GM12891 (cell line): ENCODE data around the gene RPS21.

ENCODE experiments used
- POLR2A ChIP-seq: IDR thresholded peaks from 2 replicates; pipeline ENCODE4 v1.6.1; 2011; ENCODE audit warnings: low read depth, low read length, control low read depth
- POLR2AphosphoS5 ChIP-seq: IDR thresholded peaks from 2 replicates; pipeline ENCODE4 v1.6.1; 2011; ENCODE audit warnings: low read depth, low read length, control low read depth
- SPI1 ChIP-seq: IDR thresholded peaks from 2 replicates; pipeline ENCODE4 v1.6.1; 2011; ENCODE audit warnings: low read depth, low read length, control low read depth
- TAF1 ChIP-seq: IDR thresholded peaks from 2 replicates; pipeline ENCODE4 v1.6.1; 2011; ENCODE audit warnings: low read depth, low read length, control low read depth

GRCh38 chr20:62409086-62409853 lies 22.4 kb downstream of the RPS21 start:
- no peak for TF ChIP-seq POLR2A
- TF ChIP-seq SPI1 = no peak
- no peak for TF ChIP-seq POLR2AphosphoS5
- no peak for TF ChIP-seq TAF1
